ENCODE results near the gene CD80.

DNA sequence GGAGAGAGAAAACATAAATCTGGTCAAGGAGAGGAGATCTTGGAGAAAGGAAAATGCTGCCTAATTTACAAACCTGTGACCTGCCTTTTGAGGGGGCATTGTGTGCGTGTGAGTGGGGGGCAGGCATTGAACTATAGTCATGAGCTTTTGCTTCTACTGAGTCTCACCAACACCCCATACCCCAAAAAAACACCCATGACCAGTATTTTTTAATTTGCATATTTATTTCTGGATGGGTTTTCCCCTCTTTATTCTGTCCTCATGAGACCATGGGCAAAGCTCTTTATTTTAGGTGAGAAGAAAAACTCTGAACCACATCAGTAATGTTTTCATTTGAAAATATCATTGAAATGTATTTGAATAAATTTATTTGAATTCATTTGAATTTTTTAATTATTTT is 20.6 kb downstream of the CD80 start:
- TF ChIP-seq, protein P1, sequence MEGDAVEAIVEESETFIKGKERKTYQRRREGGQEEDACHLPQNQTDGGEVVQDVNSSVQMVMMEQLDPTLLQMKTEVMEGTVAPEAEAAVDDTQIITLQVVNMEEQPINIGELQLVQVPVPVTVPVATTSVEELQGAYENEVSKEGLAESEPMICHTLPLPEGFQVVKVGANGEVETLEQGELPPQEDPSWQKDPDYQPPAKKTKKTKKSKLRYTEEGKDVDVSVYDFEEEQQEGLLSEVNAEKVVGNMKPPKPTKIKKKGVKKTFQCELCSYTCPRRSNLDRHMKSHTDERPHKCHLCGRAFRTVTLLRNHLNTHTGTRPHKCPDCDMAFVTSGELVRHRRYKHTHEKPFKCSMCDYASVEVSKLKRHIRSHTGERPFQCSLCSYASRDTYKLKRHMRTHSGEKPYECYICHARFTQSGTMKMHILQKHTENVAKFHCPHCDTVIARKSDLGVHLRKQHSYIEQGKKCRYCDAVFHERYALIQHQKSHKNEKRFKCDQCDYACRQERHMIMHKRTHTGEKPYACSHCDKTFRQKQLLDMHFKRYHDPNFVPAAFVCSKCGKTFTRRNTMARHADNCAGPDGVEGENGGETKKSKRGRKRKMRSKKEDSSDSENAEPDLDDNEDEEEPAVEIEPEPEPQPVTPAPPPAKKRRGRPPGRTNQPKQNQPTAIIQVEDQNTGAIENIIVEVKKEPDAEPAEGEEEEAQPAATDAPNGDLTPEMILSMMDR (IDR thresholded peaks at IDR 0.05), result no peak
- no peak for TF ChIP-seq POLR2A (IDR thresholded peaks at IDR 0.05)
